Endometrium (tissue), 2 donors: ENCODE measurements around the gene PET100.

Experiments used
- FAIRE-seq: peaks from 2 replicates; lab custom pipeline; 2012; peaks lifted over from hg19 to GRCh38; lab: Jason Lieb, UNC
- donor health status: control.
- donor health status: control.

Gene PET100

GRCh38 chr19:7612282-7613274, 17.0 kb upstream of the PET100 start:
- no peak for FAIRE-seq

- no peak for FAIRE-seq
These were observed 14.5 kb upstream of the PET100 start for GRCh38 chr19:7614859-7615741.

GRCh38 chr19:7617172-7617571, 12.4 kb upstream of the PET100 start:
- no peak for FAIRE-seq

- FAIRE-seq, result no peak
These were observed 11.9 kb upstream of the PET100 start for GRCh38 chr19:7617735-7618134.

- no peak for FAIRE-seq
These were observed 11.2 kb upstream of the PET100 start for GRCh38 chr19:7618348-7618747.

GRCh38 chr19:7618771-7619510, 10.7 kb upstream of the PET100 start:
- FAIRE-seq, result no peak

- FAIRE-seq, result no peak
These were observed 9.7 kb upstream of the PET100 start for GRCh38 chr19:7619671-7620441.

- no peak for FAIRE-seq
These were observed 8.9 kb upstream of the PET100 start for GRCh38 chr19:7620442-7621412.

GRCh38 chr19:7622933-7623685, 6.5 kb upstream of the PET100 start:
- no peak for FAIRE-seq

GRCh38 chr19:7623725-7624603, 5.6 kb upstream of the PET100 start:
- no peak for FAIRE-seq

GRCh38 chr19:7624810-7625209, 4.8 kb upstream of the PET100 start:
- FAIRE-seq, result no peak

GRCh38 chr19:7625763-7626372, 3.7 kb upstream of the PET100 start:
- no peak for FAIRE-seq

- no peak for FAIRE-seq
These were observed 2.4 kb upstream of the PET100 start for GRCh38 chr19:7627166-7627565.

- FAIRE-seq, result no peak
These were observed 843 bp upstream of the PET100 start for GRCh38 chr19:7628589-7629311.

GRCh38 chr19:7631577-7631976, 2.0 kb downstream of the PET100 start:
- no peak for FAIRE-seq

GRCh38 chr19:7632340-7633203, 3.0 kb downstream of the PET100 start:
- FAIRE-seq, result no peak
